HepG2 (cell line): ENCODE data around the gene SNCG. TPM values are rescaled to one million over a fixed set of nuclear protein-coding genes. Genes with fewer than 3 reads are reported as not detected.

Experiments used
- ATAC-seq: fragments of 200-7000 bp; cut with Tn5 transposase; 3 replicates; pipeline ENCODE4 v1.9.1; 2020; ENCODE audit warnings: mild to moderate bottlenecking, moderate library complexity
- BruUV-seq: library from RNA; stranded (reverse); fragments of 400-500 nt; replicated peaks from 2 replicates; lab custom pipeline; 2021; lab: Mats Ljungman, UMichigan
- CTCF ChIA-PET: fragments of 300-600 bp; formaldehyde crosslinking; extraction: SDS; loops from one replicate; lab custom pipeline; 2021; ENCODE audit warnings: low total read pairs, inconsistent platforms, low intra/inter-chr PET ratio; lab: Yijun Ruan, JAX
- POLR2A ChIA-PET: fragments of 350-600 bp; sonication (Branson Sonifier 250); formaldehyde crosslinking; loops from one replicate; lab custom pipeline; 2020; ENCODE audit warnings: antibody characterized with exemption, inconsistent platforms; lab: Yijun Ruan, JAX
- DNase-seq: peaks from one replicate; pipeline ENCODE4 v3.0.0-alpha.2; 2015; ENCODE audit warnings: low spot score
- FAIRE-seq: peaks from 3 replicates; lab custom pipeline; 2011; peaks lifted over from hg19 to GRCh38; lab: Jason Lieb, UNC
- H2AFZ ChIP-seq: one replicate; pipeline ENCODE4 v1.6.1; 2011; ENCODE audit warnings: low read length, inconsistent platforms
- H3K27ac ChIP-seq: fragments of 300-600 bp; 3 replicates; pipeline ENCODE4 v1.8.0; 2011; ENCODE audit warnings: mixed run types, mild to moderate bottlenecking, mixed read lengths, low read length, inconsistent platforms; ENCODE audit not compliant: insufficient read depth; ENCODE audit errors: extremely low read length
- H3K27me3 ChIP-seq, 2 experiments: fragments of 200-600 bp in 1 of 2; 2 replicates in 1 of 2; 3 replicates in 1 of 2; pipeline versions ENCODE4 v1.6.0 to v1.8.0; 2011; ENCODE audit warnings: low read length in 2 of 2, mild to moderate bottlenecking in 2 of 2, moderate library complexity in 2 of 2, inconsistent platforms in 1 of 2; ENCODE audit not compliant: insufficient read depth in 2 of 2, control insufficient read depth in 1 of 2
- H3K36me3 ChIP-seq, 2 experiments: fragments of 200-600 bp in 1 of 2; replicated peaks in 1 of 2; 2 replicates in 1 of 2; 3 replicates in 1 of 2; pipeline versions ENCODE4 v1.5.1 to v1.8.0; 2011; ENCODE audit warnings: low read length in 2 of 2, inconsistent platforms in 1 of 2; ENCODE audit not compliant: insufficient read depth in 2 of 2, control insufficient read depth in 1 of 2
- H3K4me1 ChIP-seq: 2 replicates; pipeline ENCODE4 v1.5.1; 2012; ENCODE audit warnings: low read length, inconsistent platforms; ENCODE audit not compliant: insufficient read depth
- H3K4me2 ChIP-seq: 2 replicates; pipeline ENCODE4 v1.6.0; 2011; ENCODE audit warnings: low read depth, low read length, inconsistent platforms
- H3K4me3 ChIP-seq, 3 experiments: fragments of 200-600 bp in 1 of 3; sonication (generic), shearing (Covaris generic) in 1 of 3; replicated peaks in 1 of 3; 2 replicates each; pipeline ENCODE4 v1.5.1; 2011 to 2016; ENCODE audit warnings: low read length in 3 of 3, inconsistent platforms in 2 of 3, low read depth in 2 of 3, mild to moderate bottlenecking in 2 of 3, control low read depth in 1 of 3, mixed read lengths in 1 of 3; ENCODE audit not compliant: insufficient read depth in 1 of 3
- H3K79me2 ChIP-seq: one replicate; pipeline ENCODE4 v1.6.1; 2011; ENCODE audit warnings: low read length, inconsistent platforms; ENCODE audit not compliant: insufficient read depth
- H3K9ac ChIP-seq: 2 replicates; pipeline ENCODE4 v1.6.0; 2011; ENCODE audit warnings: mild to moderate bottlenecking, low read depth, low read length, inconsistent platforms; ENCODE audit not compliant: insufficient read depth
- H3K9me3 ChIP-seq: 2 replicates; pipeline ENCODE4 v1.5.1; 2012; ENCODE audit warnings: mild to moderate bottlenecking, low read length
- H4K20me1 ChIP-seq: 2 replicates; pipeline ENCODE4 v1.6.0; 2011; ENCODE audit warnings: inconsistent platforms, mild to moderate bottlenecking, low read length, moderate library complexity; ENCODE audit not compliant: insufficient read depth
- DBP ChIP-seq: sonication (generic); formaldehyde crosslinking; IDR thresholded peaks from 2 replicates; pipeline ENCODE4 v1.4.0; 2020; ENCODE audit warnings: missing genetic modification reagents; ENCODE audit errors: not compliant biosample characterization
- GMEB2 ChIP-seq: IDR thresholded peaks from 2 replicates; pipeline ENCODE4 v1.6.1; 2016; ENCODE audit warnings: missing biosample characterization, missing genetic modification reagents, low read depth
- PCBP1 ChIP-seq: fragments of 200-400 bp; formaldehyde crosslinking; IDR thresholded peaks from 2 replicates; pipeline ENCODE4 v1.6.1; 2017; ENCODE audit warnings: mild to moderate bottlenecking, low read depth, low read length, borderline replicate concordance
- POLR2AphosphoS2 ChIP-seq: IDR thresholded peaks from 2 replicates; pipeline ENCODE4 v1.6.1; 2011; ENCODE audit warnings: low read depth, low read length, improper control_type of control experiment
- POLR2G ChIP-seq: fragments of 200-400 bp; formaldehyde crosslinking; IDR thresholded peaks from 2 replicates; pipeline ENCODE4 v1.6.1; 2018; ENCODE audit warnings: mild to moderate bottlenecking, low read depth, low read length, moderate library complexity
- RELA ChIP-seq: sonication (generic); formaldehyde crosslinking; IDR thresholded peaks from 2 replicates; pipeline ENCODE4 v1.4.0; 2020; ENCODE audit warnings: missing genetic modification reagents
- SP5 ChIP-seq: IDR thresholded peaks from 2 replicates; pipeline ENCODE4 v1.6.1; 2016; ENCODE audit warnings: low read depth, borderline replicate concordance
- USF2 ChIP-seq, 2 experiments: sonication (generic) in 1 of 2; formaldehyde crosslinking in 1 of 2; IDR thresholded peaks; 2 replicates each; pipeline versions ENCODE4 v1.5.1 to v1.6.1; 2011 to 2020; ENCODE audit warnings: borderline replicate concordance in 1 of 2, low read depth in 1 of 2, low read length in 1 of 2, mild to moderate bottlenecking in 1 of 2, missing genetic modification reagents in 1 of 2, moderate library complexity in 1 of 2
- WGBS: methylation state at CpG from one replicate; pipeline ENCODE4 v1.1.6; 2017; ENCODE audit warnings: low lambda C conversion rate; 5-methylcytosine and 5-hydroxymethylcytosine counted together
- in situ Hi-C: cut with HindIII; loops from 2 replicates; pipeline ENCODE4 v1.10.0; 2017; ENCODE audit warnings: low pct_unique_long_range_greater_than_20kb; ENCODE audit not compliant: extremely low pct_ligation_motif_present
- intact Hi-C: fragments of 100-400 bp; cut with micrococcal nuclease; formaldehyde crosslinking; loops from one replicate; pipeline ENCODE4 v1.10.0; 2022; ENCODE audit not compliant: unreplicated experiment
- polyA plus RNA-seq, 8 experiments: library from polyadenylated mRNA; depleted of rRNA in 3 of 8; stranded (reverse) in 7 of 8; unstranded in 1 of 8; fragments of >200 nt; fragmentation: Illumina TruSeq in 4 of 8; extraction: Trizol in 4 of 8; gene quantifications; 2 replicates each; pipeline versions ENCODE4 v1.2.1 to v1.2.3, GENCODE V29; 2011 to 2016; ENCODE audit warnings: low read depth in 4 of 8, missing spikeins in 1 of 8, mixed read lengths in 1 of 8; ENCODE audit not compliant: insufficient read depth in 1 of 8
- total RNA-seq, 5 experiments: library from RNA; depleted of rRNA; stranded (reverse); fragments of >200 nt; fragmentation: Illumina TruSeq; extraction: Trizol; gene quantifications; 2 replicates each; pipeline ENCODE4 v1.2.3, GENCODE V29; 2016; ENCODE audit warnings: low read depth in 1 of 5

SNCG gene
- total and polyA plus RNA-seq, 2 of the 13 experiments (the other 11 are each of a cell fraction or from before 2014, with no cell fraction given), result 0.22 to 0.91 TPM

GRCh38 chr10:86961481-86962091 is 3.2 kb downstream of the SNCG start (continued):
- no peak for TF ChIP-seq RELA
- TF ChIP-seq USF2 (IDR thresholded peaks at IDR 0.05; ENCODE audit: low read depth, low read length), result no peak
- no peak for TF ChIP-seq USF2 (CRISPR knock-in tag; IDR thresholded peaks at IDR 0.05; ENCODE audit: borderline replicate concordance)
- TF ChIP-seq DBP, result no peak
- no peak for TF ChIP-seq POLR2G
- no peak for TF ChIP-seq SP5 (CRISPR knock-in tag)
- no peak for TF ChIP-seq POLR2AphosphoS2
- no peak for TF ChIP-seq PCBP1
- TF ChIP-seq, all 625 proteins: peak for 0

- TF ChIP-seq GMEB2 (CRISPR knock-in tag), result no peak
- ChIA-PET POLR2A (interaction anchor here (0.6 kb wide), 1 partner anchor 66 kb away, joined by 3 read pairs; no protein-coding TSS in a partner anchor), CTCF (no interaction called here)
- ATAC-seq (no peak), FAIRE-seq (no peak), DNase-seq (no peak)
- no peak overlapping the region for H3K4me2 ChIP-seq
- H3K4me3 ChIP-seq, result no peak overlapping the region
- no peaks in the 10 kb centered on the region for H3K36me3 ChIP-seq
- intact Hi-C loops (no loop called here), in situ Hi-C loops (no loop called here)
- peaks cover 59% of the 10 kb centered on the region for H3K4me1 ChIP-seq
- no peaks in the 10 kb centered on the region for H4K20me1 ChIP-seq
- no peaks in the 10 kb centered on the region for H3K9me3 ChIP-seq
- no peaks in the 10 kb centered on the region for H3K79me2 ChIP-seq
- H3K27ac ChIP-seq, result no peak overlapping the region
- no peak overlapping the region for H3K9ac ChIP-seq
- H2AFZ ChIP-seq, result no peak overlapping the region
- 10% methylated on average over 5 of the region's 7 CpGs for WGBS
- H3K27me3 ChIP-seq, result peaks cover 6 to 57% of the 10 kb centered on the region in 2 experiments; a peak in 4 of 5 replicates
- no TSS peak for BruUV-seq
Observed at GRCh38 chr10:86962136-86962980, 4.0 kb downstream of the SNCG start.
